NCI-H187 (cell line): ENCODE measurements around the gene PTPRN2.
"Not testable (repeated sequence)": the region's sequence is repeated elsewhere in the genome, so short reads cannot be mapped to it uniquely, and the experiment has no call there.

ENCODE experiments used
- DNase-seq, 2 experiments: peaks; one replicate each; lab custom pipeline; 2025; lab: John Stamatoyannopoulos, UW

Gene PTPRN2

GRCh38 chr7:157603716-157604115 is 983.9 kb downstream of the PTPRN2 start:
- DNase-seq, result no peak

GRCh38 chr7:157603005-157603404 is 984.6 kb downstream of the PTPRN2 start:
- no peak for DNase-seq

- no peak for DNase-seq
These were observed 985.0 kb downstream of the PTPRN2 start for GRCh38 chr7:157602581-157602980.

- no peak for DNase-seq
These were observed 985.5 kb downstream of the PTPRN2 start for GRCh38 chr7:157602156-157602555.

- DNase-seq, result no peak
These were observed 986.1 kb downstream of the PTPRN2 start for GRCh38 chr7:157601530-157601929.

GRCh38 chr7:157599491-157599890 is 988.1 kb downstream of the PTPRN2 start:
- no peak for DNase-seq

GRCh38 chr7:157597562-157597961 is 990.1 kb downstream of the PTPRN2 start:
- no peak for DNase-seq

- DNase-seq, result no peak
These were observed 990.7 kb downstream of the PTPRN2 start for GRCh38 chr7:157596881-157597280.

GRCh38 chr7:157596471-157596870 is 991.2 kb downstream of the PTPRN2 start:
- no peak for DNase-seq

- DNase-seq, result no peak
These were observed 991.6 kb downstream of the PTPRN2 start for GRCh38 chr7:157596026-157596425.

GRCh38 chr7:157595086-157595855 is 992.4 kb downstream of the PTPRN2 start:
- DNase-seq, result no peak

- no peak for DNase-seq
These were observed 993.3 kb downstream of the PTPRN2 start for GRCh38 chr7:157594306-157594705.

- no peak for DNase-seq
These were observed 994.1 kb downstream of the PTPRN2 start for GRCh38 chr7:157593541-157593940.

- DNase-seq, result not testable (repeated sequence)
These were observed 994.8 kb downstream of the PTPRN2 start for GRCh38 chr7:157592636-157593320.

- DNase-seq, result no peak
These were observed 997.1 kb downstream of the PTPRN2 start for GRCh38 chr7:157590526-157590925.

GRCh38 chr7:157589680-157590079 is 997.9 kb downstream of the PTPRN2 start:
- DNase-seq, result no peak

GRCh38 chr7:157587805-157588560 is 999.6 kb downstream of the PTPRN2 start:
- DNase-seq, result no peak

GRCh38 chr7:157587051-157587804 is 1000.4 kb downstream of the PTPRN2 start:
- DNase-seq, result no peak

- no peak for DNase-seq
These were observed 1001.1 kb downstream of the PTPRN2 start for GRCh38 chr7:157586426-157586955.

- no peak for DNase-seq
These were observed 1002.3 kb downstream of the PTPRN2 start for GRCh38 chr7:157585113-157585861.

GRCh38 chr7:157584420-157584819 is 1003.2 kb downstream of the PTPRN2 start:
- no peak for DNase-seq
